Hepatocyte (in vitro differentiated cells): ENCODE data around the gene PGM1.

Experiments used
- EZH2 ChIP-seq: fragments of 200-600 bp; sonication (generic); IDR thresholded peaks from 2 replicates; pipeline ENCODE4 v1.6.1; 2016; ENCODE audit warnings: antibody characterized with exemption, mild to moderate bottlenecking, borderline replicate concordance
- EZH2phosphoT487 ChIP-seq: fragments of 200-600 bp; sonication (generic); IDR thresholded peaks from one replicate; pipeline ENCODE4 v1.6.1; 2018; ENCODE audit warnings: antibody characterized with exemption, mild to moderate bottlenecking, low read depth, moderate library complexity; ENCODE audit not compliant: unreplicated experiment, severe bottlenecking
- TF ChIP-seq, protein P1 (sequence below): fragments of 200-600 bp; sonication (generic); IDR thresholded peaks from 2 replicates; pipeline ENCODE4 v1.5.1; 2016; ENCODE audit warnings: antibody characterized with exemption, mild to moderate bottlenecking; ENCODE audit not compliant: poor library complexity

DNA sequence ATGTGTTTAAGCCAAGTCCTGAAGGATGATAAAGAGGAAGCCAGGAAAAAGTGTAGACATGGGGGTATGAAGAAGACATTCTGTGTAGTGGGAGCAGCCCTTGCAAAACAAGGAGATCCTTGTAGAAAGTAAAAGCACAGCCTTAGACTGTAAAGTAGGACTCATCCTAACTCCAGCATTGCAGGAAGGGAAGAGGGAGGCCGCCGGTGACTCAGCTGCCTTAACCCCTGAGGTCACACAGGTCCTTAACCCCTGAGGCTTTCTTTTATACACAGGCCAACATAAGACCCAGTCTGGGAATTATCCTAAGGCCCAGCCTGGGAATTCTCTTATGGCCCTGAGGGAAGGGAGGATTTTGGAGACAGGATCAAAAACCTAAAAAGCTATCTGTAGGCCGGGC lies 18.0 kb downstream of the PGM1 start:
- TF ChIP-seq EZH2 (no peak), EZH2phosphoT487 (no peak)
- TF ChIP-seq, protein P1, sequence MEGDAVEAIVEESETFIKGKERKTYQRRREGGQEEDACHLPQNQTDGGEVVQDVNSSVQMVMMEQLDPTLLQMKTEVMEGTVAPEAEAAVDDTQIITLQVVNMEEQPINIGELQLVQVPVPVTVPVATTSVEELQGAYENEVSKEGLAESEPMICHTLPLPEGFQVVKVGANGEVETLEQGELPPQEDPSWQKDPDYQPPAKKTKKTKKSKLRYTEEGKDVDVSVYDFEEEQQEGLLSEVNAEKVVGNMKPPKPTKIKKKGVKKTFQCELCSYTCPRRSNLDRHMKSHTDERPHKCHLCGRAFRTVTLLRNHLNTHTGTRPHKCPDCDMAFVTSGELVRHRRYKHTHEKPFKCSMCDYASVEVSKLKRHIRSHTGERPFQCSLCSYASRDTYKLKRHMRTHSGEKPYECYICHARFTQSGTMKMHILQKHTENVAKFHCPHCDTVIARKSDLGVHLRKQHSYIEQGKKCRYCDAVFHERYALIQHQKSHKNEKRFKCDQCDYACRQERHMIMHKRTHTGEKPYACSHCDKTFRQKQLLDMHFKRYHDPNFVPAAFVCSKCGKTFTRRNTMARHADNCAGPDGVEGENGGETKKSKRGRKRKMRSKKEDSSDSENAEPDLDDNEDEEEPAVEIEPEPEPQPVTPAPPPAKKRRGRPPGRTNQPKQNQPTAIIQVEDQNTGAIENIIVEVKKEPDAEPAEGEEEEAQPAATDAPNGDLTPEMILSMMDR: no peak
